NB4 (cell line): ENCODE data around the gene GPSM1.

ENCODE experiments used
- DNase-seq: peaks from one replicate; pipeline ENCODE4 v3.0.0; 2010; ENCODE audit warnings: low read depth
- H3K4me3 ChIP-seq: one replicate; pipeline ENCODE4 v1.5.1; 2011; ENCODE audit warnings: mild to moderate bottlenecking, low read depth, low read length, moderate library complexity
- CTCF ChIP-seq: IDR thresholded peaks from one replicate; pipeline ENCODE4 v1.5.1; 2012; ENCODE audit warnings: low read depth, low read length
- MAX ChIP-seq: IDR thresholded peaks from 2 replicates; pipeline ENCODE4 v1.6.1; 2011; ENCODE audit warnings: low read depth, low read length
- MYC ChIP-seq: IDR thresholded peaks from 2 replicates; pipeline ENCODE4 v1.6.1; 2011; ENCODE audit warnings: low read depth, low read length
- POLR2A ChIP-seq: IDR thresholded peaks from 2 replicates; pipeline ENCODE4 v1.6.1; 2011; ENCODE audit warnings: mild to moderate bottlenecking; ENCODE audit not compliant: insufficient read length; ENCODE audit errors: extremely low read depth

The GPSM1 gene

GRCh38 chr9:136284951-136285350 is 42.4 kb upstream of the GPSM1 start:
- TF ChIP-seq MYC (no peak), MAX (no peak), CTCF (no peak), POLR2A (no peak)
- no peak overlapping the region for H3K4me3 ChIP-seq
- DNase-seq = no peak

- no peak overlapping the region for H3K4me3 ChIP-seq
- TF ChIP-seq MAX = no peak
- TF ChIP-seq CTCF = no peak
- no peak for TF ChIP-seq POLR2A
- no peak for TF ChIP-seq MYC
- no peak for DNase-seq
These were observed 41.6 kb upstream of the GPSM1 start for GRCh38 chr9:136285501-136286358.

- DNase-seq = no peak
- no peak for TF ChIP-seq POLR2A
- TF ChIP-seq MYC = no peak
- TF ChIP-seq MAX = no peak
- no peak for TF ChIP-seq CTCF
- H3K4me3 ChIP-seq = no peak overlapping the region
These were observed 40.9 kb upstream of the GPSM1 start for GRCh38 chr9:136286359-136286986.

- TF ChIP-seq MAX = no peak
- no peak for TF ChIP-seq POLR2A
- TF ChIP-seq MYC = no peak
- TF ChIP-seq CTCF = no peak
- DNase-seq = no peak
- no peak overlapping the region for H3K4me3 ChIP-seq
These were observed 40.4 kb upstream of the GPSM1 start for GRCh38 chr9:136286987-136287379.

GRCh38 chr9:136287960-136288753 is 39.2 kb upstream of the GPSM1 start:
- TF ChIP-seq MAX (no peak), MYC (no peak), POLR2A (no peak), CTCF (no peak)
- no peak for DNase-seq
- no peak overlapping the region for H3K4me3 ChIP-seq
